ENCODE measurements around the gene CASP12.

Gene CASP12

DNA sequence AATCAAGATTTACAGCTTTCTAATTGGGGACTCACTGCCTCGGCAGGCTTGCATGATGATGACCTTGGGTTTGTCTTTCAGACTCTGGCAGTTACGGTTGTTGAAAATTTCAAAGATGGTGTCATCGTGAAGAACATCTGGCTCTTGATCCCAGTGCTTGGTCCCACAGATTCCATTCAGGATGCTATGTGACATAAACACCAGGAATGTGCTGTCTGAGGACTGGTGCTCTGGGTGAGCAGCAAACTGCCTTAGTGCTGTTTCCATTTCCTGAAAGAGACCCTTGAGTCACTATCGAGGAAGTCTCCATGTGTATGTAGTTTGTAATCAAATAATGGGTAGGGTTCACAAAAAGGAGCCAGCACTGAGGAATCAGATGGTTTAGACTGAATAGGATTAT is 7.1 kb downstream of the CASP12 start:
- DNase-seq: no peak

DNA sequence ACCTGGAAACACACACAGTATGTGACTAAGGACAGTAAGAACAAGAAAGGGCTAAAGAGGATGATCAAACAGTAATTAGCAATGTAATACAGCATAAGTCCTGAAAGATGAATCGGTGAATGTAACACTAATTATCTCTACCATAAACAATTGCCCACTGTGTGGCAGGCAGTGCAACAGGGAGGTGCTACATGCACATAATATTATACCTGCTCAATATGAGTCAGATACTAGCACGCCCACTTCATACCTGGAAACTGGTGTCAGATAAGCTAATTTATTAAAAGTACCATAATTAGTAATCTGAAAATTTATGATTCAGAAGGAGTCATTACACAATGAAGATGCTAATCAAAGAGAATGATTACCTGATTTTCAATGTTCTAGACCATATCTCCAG is 14.9 kb downstream of the CASP12 start:
- DNase-seq: no peak

GRCh38 chr11:104881117-104881794 is 17.0 kb downstream of the CASP12 start:
- DNase-seq: no peak

DNA sequence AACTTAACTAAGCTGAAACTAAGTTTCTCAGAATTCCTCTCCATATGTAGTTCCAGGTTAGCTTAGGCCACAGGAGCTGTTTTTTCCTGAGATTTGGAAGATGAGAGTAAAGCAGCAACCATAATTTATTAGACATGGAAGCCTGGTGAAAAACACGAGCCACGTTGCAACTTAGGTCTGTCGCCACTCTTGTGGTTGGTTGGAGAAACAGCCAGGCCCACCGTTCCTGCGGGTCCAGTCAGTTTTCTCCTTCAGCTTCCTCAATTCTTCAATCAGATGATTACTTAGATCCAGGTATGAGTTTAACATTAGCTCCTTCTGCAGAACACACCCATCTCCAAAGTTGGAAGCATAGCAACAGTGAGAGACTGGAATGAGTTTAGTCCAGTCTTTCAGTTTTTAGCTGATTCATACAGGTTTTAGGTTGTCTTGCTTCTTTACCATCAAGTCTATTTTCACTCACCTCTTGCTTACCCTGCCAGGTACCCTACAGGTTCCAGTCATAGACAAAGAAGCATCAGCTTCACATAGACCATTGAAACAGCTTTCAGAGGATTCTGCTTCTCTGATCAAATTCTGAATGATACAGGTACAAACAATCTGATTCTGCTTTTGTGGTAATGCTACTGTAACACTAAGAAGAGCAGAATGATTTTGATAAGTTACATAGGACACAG is 18.6 kb downstream of the CASP12 start:
- DNase-seq: no peak

DNA sequence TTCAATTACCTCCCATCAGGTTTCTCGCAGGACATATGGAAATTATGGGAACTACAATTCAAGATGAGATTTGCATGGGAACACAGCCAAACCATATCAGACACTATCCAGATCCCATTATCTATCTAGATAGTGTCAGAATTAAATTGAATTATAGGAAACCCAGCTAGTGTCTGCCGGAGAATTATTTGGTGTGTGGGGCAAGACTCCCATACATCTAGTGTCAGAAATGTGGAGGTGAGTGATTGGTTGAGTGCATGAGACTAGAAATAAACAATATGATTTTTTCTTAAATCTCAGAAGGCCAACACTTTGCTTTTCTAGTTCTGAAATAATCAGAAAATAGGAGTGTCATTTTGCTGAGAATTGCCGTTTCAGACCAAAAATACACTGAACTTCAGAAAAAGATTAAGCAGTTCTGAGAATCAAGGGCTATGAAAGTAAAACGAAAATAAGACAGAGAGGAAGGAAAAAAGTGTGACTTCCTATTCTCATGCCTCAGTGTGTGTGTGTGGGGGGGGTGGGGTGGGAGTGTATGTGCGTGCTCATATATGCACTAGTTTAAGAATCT is 21.3 kb downstream of the CASP12 start:
- DNase-seq: no peak

- no peak for DNase-seq
Measured at GRCh38 chr11:104876324-104876723, 21.9 kb downstream of the CASP12 start.

DNA sequence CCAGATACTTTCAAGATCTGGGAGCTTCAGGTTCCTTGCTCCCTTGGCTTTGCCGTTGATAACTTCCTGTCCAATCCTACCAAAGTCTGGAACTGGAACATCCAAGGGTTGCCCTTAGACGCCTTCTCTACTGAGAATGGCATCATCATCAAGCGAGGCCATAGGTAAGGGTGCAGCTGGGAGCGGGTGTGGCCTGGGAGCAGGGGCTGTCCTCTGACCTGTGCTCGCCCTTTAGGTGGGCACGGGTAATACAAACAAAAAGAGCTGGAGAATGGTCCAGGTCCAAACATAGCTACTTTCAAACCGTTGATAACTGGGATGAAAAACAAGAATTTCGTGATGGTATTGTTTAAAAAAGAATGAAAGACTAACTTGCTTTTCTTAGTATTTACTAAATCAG is 25.0 kb downstream of the CASP12 start:
- DNase-seq: no peak

- DNase-seq: no peak
Measured at GRCh38 chr11:104872393-104872792, 25.9 kb downstream of the CASP12 start.

DNA sequence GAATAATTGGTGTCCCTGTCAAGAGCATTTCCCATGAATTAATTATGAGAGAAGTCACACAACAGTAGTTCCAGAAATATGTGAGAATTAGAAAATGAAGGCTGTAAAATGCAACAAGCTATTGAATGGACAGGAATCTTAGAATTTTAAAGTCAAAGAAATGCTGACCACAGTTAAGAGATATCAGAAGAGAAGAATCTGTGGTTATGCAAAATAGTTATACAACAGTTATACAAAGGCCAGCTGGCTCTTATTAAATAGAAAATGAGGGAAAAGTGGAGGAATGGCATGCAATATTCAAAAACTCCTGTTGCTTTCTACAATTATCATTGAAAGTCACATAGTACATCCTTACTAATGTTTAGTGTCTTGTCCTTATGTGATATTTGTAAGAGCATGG is 27.4 kb downstream of the CASP12 start:
- no peak for DNase-seq

GRCh38 chr11:104866815-104867214 is 31.4 kb downstream of the CASP12 start:
- no peak for DNase-seq

DNA sequence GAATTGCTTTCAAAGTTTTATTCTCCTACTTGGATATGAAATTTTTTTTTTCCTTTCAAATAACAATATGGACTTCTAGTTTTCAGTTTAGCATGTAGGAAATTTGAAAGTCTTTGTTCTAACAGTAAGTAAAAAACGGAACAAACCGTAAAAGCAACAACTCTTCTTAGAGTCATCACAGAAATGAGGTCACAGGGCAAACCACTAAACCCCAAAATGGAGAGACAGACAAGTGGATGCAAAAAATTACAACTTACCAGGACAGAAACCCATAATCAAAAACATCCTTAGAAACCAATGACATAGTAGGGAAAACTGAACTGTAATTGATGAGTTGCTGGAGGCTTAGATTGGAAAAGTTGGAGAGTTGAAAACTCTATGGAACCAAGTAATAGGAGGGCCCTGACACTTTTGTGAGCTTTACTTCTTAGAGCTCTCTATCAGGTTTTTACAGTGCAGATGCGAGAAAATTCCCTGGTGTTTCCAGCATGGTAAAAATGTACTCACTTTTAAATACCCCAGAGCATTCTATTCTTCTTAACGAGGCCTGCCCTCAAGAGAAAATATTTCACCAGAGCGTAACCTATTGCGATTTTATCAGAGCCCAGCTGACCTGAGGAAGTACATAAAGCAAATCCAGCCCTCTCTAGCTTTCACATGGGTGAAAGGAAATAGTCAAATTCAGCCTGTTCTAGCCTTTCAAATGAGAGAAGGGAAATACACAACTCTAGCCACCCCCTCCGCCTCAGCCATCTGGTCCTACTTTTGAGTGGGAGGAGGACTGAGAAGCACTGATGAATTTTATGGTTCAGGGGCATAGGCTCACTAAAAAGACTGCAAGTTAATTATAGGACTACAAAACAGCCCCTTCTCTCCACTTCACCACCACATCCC is 39.1 kb downstream of the CASP12 start:
- no peak for DNase-seq

DNA sequence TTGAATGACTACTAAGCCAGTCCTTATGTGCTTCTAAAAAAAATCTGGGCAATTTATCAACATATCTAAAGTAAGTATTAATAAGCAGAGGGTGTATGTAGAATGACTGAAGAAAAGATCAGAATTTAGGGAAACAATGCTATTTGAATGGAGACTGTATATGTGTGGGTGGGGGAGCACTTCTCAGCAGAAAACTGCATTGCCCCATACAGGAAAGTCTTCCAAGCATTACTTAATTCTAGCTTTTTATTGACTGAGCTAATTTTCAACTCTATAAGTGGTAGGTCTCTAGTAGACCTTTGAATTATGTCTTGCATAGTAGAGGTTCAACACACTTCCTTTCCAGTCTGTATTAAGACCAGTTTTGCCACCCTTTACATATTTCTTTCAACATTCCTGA is 41.7 kb downstream of the CASP12 start:
- DNase-seq: no peak

DNA sequence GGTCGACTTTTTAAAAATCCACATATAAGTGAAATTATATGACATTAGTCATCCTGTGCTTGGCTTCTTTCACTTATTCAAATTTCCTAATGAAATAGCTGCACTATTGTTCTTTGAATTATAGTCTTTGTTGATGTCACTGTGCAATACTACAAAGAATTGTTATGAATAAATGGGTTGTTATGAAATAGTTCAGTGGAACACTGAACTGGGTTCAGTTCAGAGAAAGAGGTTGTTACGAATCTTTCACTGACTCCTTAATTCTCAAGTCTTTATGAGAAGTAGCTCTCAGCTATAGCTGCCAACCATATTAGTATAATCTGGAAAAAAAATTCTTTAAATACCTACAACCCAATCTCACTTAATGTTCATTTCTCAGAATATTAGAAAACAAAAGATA is 42.3 kb downstream of the CASP12 start:
- DNase-seq: no peak

DNA sequence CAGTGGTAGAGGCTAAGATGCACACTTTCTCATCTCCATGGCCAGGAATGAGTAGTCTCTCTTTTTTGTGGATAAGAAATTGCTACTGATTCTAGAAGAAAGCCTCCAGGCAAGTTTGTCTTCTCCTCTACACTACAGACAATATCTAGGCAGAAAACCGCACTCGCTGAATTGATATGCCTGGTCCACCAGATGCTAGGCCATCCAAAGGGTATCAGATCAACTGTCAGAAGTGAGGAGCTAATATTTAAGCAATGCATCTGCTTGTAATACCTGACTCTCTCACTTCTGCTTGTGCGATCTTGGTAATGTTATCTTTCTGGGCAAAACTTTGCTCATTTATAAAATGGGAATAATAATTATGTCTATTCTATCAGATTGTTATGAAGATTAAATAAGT is 45.0 kb downstream of the CASP12 start:
- no peak for DNase-seq

- no peak for DNase-seq
Measured at GRCh38 chr11:104852811-104853210, 45.4 kb downstream of the CASP12 start.

GRCh38 chr11:104846216-104846615 is 52.0 kb downstream of the CASP12 start:
- DNase-seq: no peak

GRCh38 chr11:104844451-104844850 is 53.8 kb downstream of the CASP12 start:
- no peak for DNase-seq

- DNase-seq: no peak
Measured at GRCh38 chr11:104843150-104843836, 55.0 kb downstream of the CASP12 start.

DNA sequence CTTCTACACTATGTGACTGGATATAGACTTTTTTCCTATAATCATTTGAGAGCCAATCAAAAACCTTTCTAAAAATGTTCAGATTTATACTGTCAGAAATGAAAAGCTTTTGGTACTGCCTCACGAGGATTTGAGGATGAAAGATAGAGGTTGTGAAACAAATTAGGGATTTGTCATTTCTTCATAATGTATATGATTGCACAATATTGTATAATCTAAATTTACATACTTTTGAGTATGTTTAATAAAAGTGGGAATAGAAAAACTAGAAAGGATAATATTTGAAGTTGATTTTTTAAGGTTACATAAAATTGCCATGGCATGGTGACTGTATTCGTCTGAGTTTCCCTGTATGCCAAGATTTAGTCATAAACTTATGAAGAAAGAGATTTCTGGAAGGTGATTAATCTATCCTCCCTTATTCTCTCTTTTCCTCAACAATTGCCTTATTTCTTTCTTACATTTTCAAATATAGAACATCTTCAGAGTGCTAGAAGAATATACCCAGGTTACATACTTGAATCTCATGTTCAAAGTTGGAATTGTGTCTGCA is 56.2 kb downstream of the CASP12 start:
- no peak for DNase-seq

DNA sequence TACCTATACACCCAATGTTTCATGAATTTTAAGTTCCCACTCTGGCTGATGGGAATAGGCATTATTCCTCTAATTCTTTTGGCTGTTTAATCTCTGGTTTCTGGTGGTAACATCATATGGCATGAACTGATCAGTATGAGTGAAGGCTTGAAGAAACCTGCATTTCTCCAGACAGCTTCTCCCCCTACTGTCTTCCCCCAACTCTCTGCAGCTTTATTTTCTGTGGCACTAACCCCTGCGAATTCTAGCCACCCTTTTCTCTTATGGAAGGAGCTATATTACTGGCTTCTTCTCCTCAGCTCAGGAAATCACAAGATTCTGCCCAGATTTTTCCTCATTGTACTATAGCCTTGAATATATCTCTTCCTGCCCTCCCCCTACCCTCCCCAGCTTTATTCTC is 57.1 kb downstream of the CASP12 start:
- no peak for DNase-seq

GRCh38 chr11:104837969-104838639 is 60.2 kb downstream of the CASP12 start:
- DNase-seq: no peak

DNA sequence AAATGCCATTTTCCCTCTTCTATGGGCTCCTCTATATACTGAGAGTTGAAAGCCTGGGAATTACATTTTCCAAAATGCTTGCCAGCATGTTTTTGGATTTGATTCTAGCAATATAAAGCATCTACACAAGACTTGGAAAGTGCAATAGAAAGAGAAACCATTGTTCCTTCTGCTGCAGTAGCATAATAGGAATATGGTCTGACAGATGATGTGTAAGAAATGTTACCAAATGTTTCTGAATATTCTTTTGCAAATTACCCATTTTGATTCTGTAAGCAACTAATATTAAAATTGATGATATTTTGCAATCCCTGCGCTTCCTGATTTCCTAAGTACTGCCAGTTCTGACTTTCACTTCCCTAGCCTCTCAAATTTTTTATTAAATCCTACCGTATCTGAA is 61.6 kb downstream of the CASP12 start:
- no peak for DNase-seq
